Glutamatergic neuron (in vitro differentiated cells): ENCODE measurements around the gene STX1B. TPM values are rescaled to one million over a fixed set of nuclear protein-coding genes. Genes with fewer than 3 reads are reported as not detected.

ENCODE experiments used
- DNase-seq: peaks from one replicate; pipeline ENCODE4 v3.0.0; 2022
- H3K27ac Mint-ChIP-seq: one replicate; pipeline ENCODE4 v1.8.0; 2020; ENCODE audit warnings: mild to moderate bottlenecking, mixed read lengths, inconsistent platforms; ENCODE audit not compliant: unreplicated experiment
- H3K27me3 Mint-ChIP-seq: one replicate; pipeline ENCODE4 v1.8.0; 2020; ENCODE audit warnings: mild to moderate bottlenecking, moderate library complexity, mixed read lengths, inconsistent platforms; ENCODE audit not compliant: unreplicated experiment
- H3K36me3 Mint-ChIP-seq: one replicate; pipeline ENCODE4 v1.8.0; 2020; ENCODE audit warnings: mild to moderate bottlenecking, mixed read lengths, inconsistent platforms; ENCODE audit not compliant: unreplicated experiment
- H3K4me1 Mint-ChIP-seq: one replicate; pipeline ENCODE4 v1.8.0; 2020; ENCODE audit warnings: mild to moderate bottlenecking, low read depth, mixed read lengths, inconsistent platforms; ENCODE audit not compliant: unreplicated experiment
- H3K4me3 Mint-ChIP-seq: one replicate; pipeline ENCODE4 v1.8.0; 2020; ENCODE audit warnings: mild to moderate bottlenecking, mixed read lengths, inconsistent platforms; ENCODE audit not compliant: unreplicated experiment
- H3K9me3 Mint-ChIP-seq: one replicate; pipeline ENCODE4 v1.8.0; 2020; ENCODE audit warnings: mild to moderate bottlenecking, moderate library complexity, mixed read lengths, inconsistent platforms; ENCODE audit not compliant: unreplicated experiment
- total RNA-seq: library from RNA; stranded (reverse); fragmentation: NEBNext Ultra II Directional; extraction: Animal tissue kit (Norgen Biotek cat#: 25700); gene quantifications from one replicate; pipeline ENCODE4 v1.2.1, GENCODE V29; 2021; ENCODE audit not compliant: unreplicated experiment
- TF ChIP-seq, protein P1 (sequence below): fragments of 200-600 bp; sonication (generic); IDR thresholded peaks from one replicate; pipeline ENCODE4 v1.5.0; 2021; ENCODE audit not compliant: partially characterized antibody, unreplicated experiment

Gene STX1B
- total RNA-seq, 1 donor from 2014 or later, result 51.6 TPM

GRCh38 chr16:30995927-30996323 lies 14.5 kb downstream of the STX1B start:
- Mint-ChIP-seq H3K27me3 (peaks cover 12% of the 10 kb centered on the region), H3K4me3 (peak overlapping the region; percentile 77), H3K9me3 (no peaks in the 10 kb centered on the region), H3K27ac (no peak overlapping the region), H3K36me3 (no peaks in the 10 kb centered on the region), H3K4me1 (peaks cover 2% of the 10 kb centered on the region)
- no peak for DNase-seq
- TF ChIP-seq, protein P1, sequence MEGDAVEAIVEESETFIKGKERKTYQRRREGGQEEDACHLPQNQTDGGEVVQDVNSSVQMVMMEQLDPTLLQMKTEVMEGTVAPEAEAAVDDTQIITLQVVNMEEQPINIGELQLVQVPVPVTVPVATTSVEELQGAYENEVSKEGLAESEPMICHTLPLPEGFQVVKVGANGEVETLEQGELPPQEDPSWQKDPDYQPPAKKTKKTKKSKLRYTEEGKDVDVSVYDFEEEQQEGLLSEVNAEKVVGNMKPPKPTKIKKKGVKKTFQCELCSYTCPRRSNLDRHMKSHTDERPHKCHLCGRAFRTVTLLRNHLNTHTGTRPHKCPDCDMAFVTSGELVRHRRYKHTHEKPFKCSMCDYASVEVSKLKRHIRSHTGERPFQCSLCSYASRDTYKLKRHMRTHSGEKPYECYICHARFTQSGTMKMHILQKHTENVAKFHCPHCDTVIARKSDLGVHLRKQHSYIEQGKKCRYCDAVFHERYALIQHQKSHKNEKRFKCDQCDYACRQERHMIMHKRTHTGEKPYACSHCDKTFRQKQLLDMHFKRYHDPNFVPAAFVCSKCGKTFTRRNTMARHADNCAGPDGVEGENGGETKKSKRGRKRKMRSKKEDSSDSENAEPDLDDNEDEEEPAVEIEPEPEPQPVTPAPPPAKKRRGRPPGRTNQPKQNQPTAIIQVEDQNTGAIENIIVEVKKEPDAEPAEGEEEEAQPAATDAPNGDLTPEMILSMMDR, result no peak

DNA sequence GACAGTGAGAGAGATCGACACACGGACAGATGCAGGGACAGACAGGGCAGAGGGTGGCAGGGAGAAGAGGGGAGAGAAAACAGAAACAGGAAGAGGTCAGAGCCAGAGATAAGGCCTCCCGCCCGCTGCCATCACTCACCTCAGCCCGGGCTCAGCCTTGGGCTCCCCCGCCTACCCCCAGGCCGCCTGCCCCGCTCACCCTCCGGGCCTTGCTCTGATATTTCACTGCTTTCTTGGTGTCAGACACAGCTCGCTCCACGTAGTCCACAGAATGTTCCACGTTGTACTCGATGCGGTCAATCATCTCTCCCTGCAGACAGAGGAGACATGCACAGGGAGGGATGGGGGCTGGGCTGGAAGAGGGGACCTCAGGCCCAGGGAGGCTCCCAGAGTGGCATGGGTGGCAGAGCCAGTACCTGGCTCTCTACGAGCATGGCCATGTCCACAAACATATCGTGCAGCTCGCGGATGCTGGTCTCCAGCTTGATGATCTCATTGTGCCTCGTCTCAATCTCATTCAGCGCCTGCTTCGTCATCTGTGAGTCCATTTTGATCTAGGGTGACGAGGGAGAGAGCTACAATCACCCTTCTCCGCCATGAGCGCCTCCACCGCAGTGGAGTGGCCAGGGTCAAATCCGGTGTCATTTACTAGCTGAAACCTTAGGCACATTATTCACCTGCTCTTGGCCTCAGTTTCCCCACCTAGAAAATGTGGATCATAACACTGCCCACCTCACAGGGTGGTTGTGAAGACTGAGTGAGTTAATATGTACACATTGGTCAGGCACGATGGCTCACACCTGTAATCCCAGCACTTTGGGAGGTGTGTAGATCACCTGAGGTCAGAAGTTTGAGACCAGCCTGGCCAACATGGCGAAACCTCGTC lies 17.3 kb downstream of the STX1B start:
- no peaks in the 10 kb centered on the region for H3K36me3 Mint-ChIP-seq
- peaks cover 12% of the 10 kb centered on the region for H3K27me3 Mint-ChIP-seq
- H3K27ac Mint-ChIP-seq, result no peak overlapping the region
- no peak overlapping the region for H3K4me3 Mint-ChIP-seq
- H3K4me1 Mint-ChIP-seq, result peaks cover 2% of the 10 kb centered on the region
- no peak for DNase-seq
- peaks cover 4% of the 10 kb centered on the region for H3K9me3 Mint-ChIP-seq
- TF ChIP-seq, protein P1, result no peak

- no peak overlapping the region for H3K27ac Mint-ChIP-seq
- H3K4me3 Mint-ChIP-seq, result no peak overlapping the region
- H3K36me3 Mint-ChIP-seq, result no peaks in the 10 kb centered on the region
- H3K4me1 Mint-ChIP-seq, result no peaks in the 10 kb centered on the region
- peaks cover 4% of the 10 kb centered on the region for H3K9me3 Mint-ChIP-seq
- TF ChIP-seq, protein P1, result no peak
- DNase-seq, result no peak
- peaks cover 12% of the 10 kb centered on the region for H3K27me3 Mint-ChIP-seq
Observed at GRCh38 chr16:30992276-30992780, 18.1 kb downstream of the STX1B start.

DNA sequence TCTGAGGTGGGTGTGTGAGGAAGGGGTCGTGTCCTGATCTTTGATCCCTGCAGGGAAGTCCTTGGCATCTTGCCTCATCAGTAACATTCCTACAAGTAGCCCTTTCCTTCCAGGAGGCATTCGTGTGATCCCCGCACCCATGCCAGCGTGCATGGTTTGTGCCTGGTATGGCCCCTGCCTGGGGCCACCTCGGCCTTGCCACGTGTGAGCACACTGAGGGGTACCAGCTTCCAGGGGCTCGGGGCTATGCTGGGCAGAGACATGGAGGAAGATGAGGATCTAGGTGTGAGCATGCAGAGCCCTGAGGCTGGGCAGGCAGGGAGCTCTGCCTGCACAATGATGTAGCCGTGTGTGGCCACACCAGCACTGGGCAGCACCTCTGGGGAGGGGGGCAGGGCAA lies 19.4 kb downstream of the STX1B start:
- Mint-ChIP-seq H3K4me1 (no peaks in the 10 kb centered on the region), H3K27me3 (peaks cover 6% of the 10 kb centered on the region), H3K36me3 (no peaks in the 10 kb centered on the region), H3K9me3 (peaks cover 8% of the 10 kb centered on the region), H3K27ac (peak overlapping the region; percentile 25), H3K4me3 (no peak overlapping the region)
- DNase-seq, result no peak
- TF ChIP-seq, protein P1, result no peak

DNA sequence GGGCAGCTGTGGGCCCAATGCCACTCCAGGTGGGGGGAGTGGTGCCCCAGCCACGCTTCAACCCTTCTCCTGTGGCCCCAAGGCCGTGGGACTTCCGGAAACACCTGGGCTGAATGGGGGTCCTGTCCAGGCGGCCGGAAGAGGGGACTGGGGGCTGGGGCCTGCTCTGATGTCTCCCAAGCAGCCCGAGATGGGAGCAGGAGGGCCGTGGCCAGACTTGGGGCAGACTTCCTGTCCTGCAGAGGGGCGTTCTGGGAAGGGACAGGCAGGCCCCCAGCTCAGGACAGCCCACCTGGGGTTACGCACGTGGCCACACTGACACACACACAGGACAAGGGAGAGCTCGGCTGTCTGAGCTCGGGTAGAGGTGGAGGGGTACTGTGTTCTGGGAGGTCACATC lies 20.3 kb downstream of the STX1B start:
- peaks cover 7% of the 10 kb centered on the region for H3K27me3 Mint-ChIP-seq
- no peaks in the 10 kb centered on the region for H3K4me1 Mint-ChIP-seq
- no peaks in the 10 kb centered on the region for H3K36me3 Mint-ChIP-seq
- DNase-seq, result no peak
- H3K9me3 Mint-ChIP-seq, result peaks cover 8% of the 10 kb centered on the region
- TF ChIP-seq, protein P1, result no peak
- no peak overlapping the region for H3K4me3 Mint-ChIP-seq
- no peak overlapping the region for H3K27ac Mint-ChIP-seq
